Neuronal stem cell (in vitro differentiated cells): ENCODE results near the gene RETSAT.

Source experiments
- DNase-seq: peaks from one replicate; pipeline ENCODE4 v3.0.0-alpha.2; 2013; ENCODE audit warnings: low spot score
- H2AFZ ChIP-seq: one replicate; pipeline ENCODE4 v1.6.1; 2013; ENCODE audit warnings: mild to moderate bottlenecking, low read length, inconsistent platforms
- H2AK5ac ChIP-seq: 2 replicates; pipeline ENCODE4 v1.6.1; 2013; ENCODE audit warnings: low read depth, mild to moderate bottlenecking, inconsistent platforms, low read length, moderate library complexity, mixed read lengths
- H2BK120ac ChIP-seq: 2 replicates; pipeline ENCODE4 v1.6.1; 2013; ENCODE audit warnings: low read depth, mild to moderate bottlenecking, inconsistent platforms, low read length, moderate library complexity, mixed read lengths
- H2BK12ac ChIP-seq: one replicate; pipeline ENCODE4 v1.6.1; 2013; ENCODE audit warnings: low read length, inconsistent platforms
- H2BK15ac ChIP-seq: 2 replicates; pipeline ENCODE4 v1.6.1; 2013; ENCODE audit warnings: mild to moderate bottlenecking, low read length, inconsistent platforms, mixed read lengths
- H2BK5ac ChIP-seq: one replicate; pipeline ENCODE4 v1.6.1; 2013; ENCODE audit warnings: inconsistent platforms, mild to moderate bottlenecking, low read length, moderate library complexity
- H3K14ac ChIP-seq: one replicate; pipeline ENCODE4 v1.6.1; 2013; ENCODE audit warnings: low read length, inconsistent platforms
- H3K18ac ChIP-seq: 2 replicates; pipeline ENCODE4 v1.6.1; 2013; ENCODE audit warnings: low read length, inconsistent platforms
- H3K23ac ChIP-seq: 2 replicates; pipeline ENCODE4 v1.6.1; 2013; ENCODE audit warnings: low read depth, mild to moderate bottlenecking, mixed read lengths, low read length, inconsistent platforms; ENCODE audit not compliant: poor library complexity
- H3K27ac ChIP-seq: replicated peaks from 3 replicates; pipeline ENCODE4 v1.5.1; 2013; ENCODE audit warnings: low read length, inconsistent platforms
- H3K27me3 ChIP-seq, 3 experiments: 2 replicates each; pipeline ENCODE4 v1.6.1; 2013; ENCODE audit warnings: low read length in 3 of 3, mild to moderate bottlenecking in 2 of 3, inconsistent platforms in 1 of 3, low read depth in 1 of 3, mixed read lengths in 1 of 3, moderate library complexity in 1 of 3; ENCODE audit not compliant: control insufficient read depth in 3 of 3, insufficient read depth in 3 of 3
- H3K36me3 ChIP-seq, 2 donors: replicated peaks in 1 of 2; 2 replicates each; pipeline ENCODE4 v1.6.1; 2013; ENCODE audit warnings: low read length in 2 of 2; ENCODE audit not compliant: control insufficient read depth in 2 of 2, insufficient read depth in 2 of 2
- H3K4ac ChIP-seq: 2 replicates; pipeline ENCODE4 v1.6.1; 2013; ENCODE audit warnings: inconsistent platforms, mild to moderate bottlenecking, low read length, moderate library complexity
- H3K4me1 ChIP-seq, 2 donors: 1 replicate in 1 of 2; 2 replicates in 1 of 2; pipeline ENCODE4 v1.6.1; 2013; ENCODE audit warnings: low read length in 2 of 2, low read depth in 1 of 2; ENCODE audit not compliant: control insufficient read depth in 2 of 2, insufficient read depth in 1 of 2
- H3K4me2 ChIP-seq: one replicate; pipeline ENCODE4 v1.6.1; 2013; ENCODE audit warnings: mild to moderate bottlenecking, low read length, inconsistent platforms; ENCODE audit not compliant: insufficient read depth, poor library complexity, severe bottlenecking
- H3K4me3 ChIP-seq, 2 donors: 2 replicates each; pipeline ENCODE4 v1.5.1; 2013; ENCODE audit warnings: low read length in 2 of 2, mild to moderate bottlenecking in 2 of 2, inconsistent platforms in 1 of 2, moderate library complexity in 1 of 2
- H3K79me1 ChIP-seq: one replicate; pipeline ENCODE4 v1.6.1; 2013; ENCODE audit warnings: low read depth, mild to moderate bottlenecking, inconsistent platforms, low read length, moderate library complexity
- H3K9ac ChIP-seq: one replicate; pipeline ENCODE4 v1.6.1; 2013; ENCODE audit warnings: mild to moderate bottlenecking, low read depth, low read length, inconsistent platforms; ENCODE audit not compliant: poor library complexity
- H3K9me3 ChIP-seq, 2 donors: replicated peaks in 1 of 2; 2 replicates each; pipeline versions ENCODE3 to v1.6.1; 2013; ENCODE audit warnings: low read length in 2 of 2, mild to moderate bottlenecking in 2 of 2, inconsistent platforms in 1 of 2, low read depth in 1 of 2, mixed read lengths in 1 of 2, moderate library complexity in 1 of 2; ENCODE audit not compliant: control insufficient read depth in 2 of 2, insufficient read depth in 1 of 2
- H4K8ac ChIP-seq: one replicate; pipeline ENCODE4 v1.6.1; 2013; ENCODE audit warnings: low read depth, mild to moderate bottlenecking, inconsistent platforms, low read length, moderate library complexity
- H4K91ac ChIP-seq: one replicate; pipeline ENCODE4 v1.6.1; 2013; ENCODE audit warnings: low read length, low read depth, mild to moderate bottlenecking, inconsistent platforms; ENCODE audit not compliant: poor library complexity
- WGBS, 2 donors: extraction: QIAGEN DNeasy Blood & Tissue Kit; methylation state at CpG; one replicate each; pipeline ENCODE4 v1.1.7; 2013; ENCODE audit warnings: missing lambda C conversion rate in 2 of 2, mixed read lengths in 1 of 2; ENCODE audit not compliant: insufficient read length in 2 of 2, insufficient replicate concordance in 1 of 2; ENCODE audit errors: extremely low coverage in 2 of 2; 5-methylcytosine and 5-hydroxymethylcytosine counted together

RETSAT gene

GRCh38 chr2:85308896-85309555 lies 45.3 kb downstream of the RETSAT start:
- H3K27me3 ChIP-seq = no peaks in the 10 kb centered on the region
- H3K9me3 ChIP-seq = no peaks in the 10 kb centered on the region
- no peak overlapping the region for H3K23ac ChIP-seq
- H2BK5ac ChIP-seq = no peak overlapping the region
- H2BK120ac ChIP-seq = no peak overlapping the region
- H3K18ac ChIP-seq = peak overlapping the region; percentile 57
- no peaks in the 10 kb centered on the region for H3K79me1 ChIP-seq
- no peak overlapping the region for H2AFZ ChIP-seq
- H3K36me3 ChIP-seq = peaks cover 35 to 64% of the 10 kb centered on the region in 2 donors
- H3K14ac ChIP-seq = peak overlapping the region; percentile 71
- H4K91ac ChIP-seq = no peak overlapping the region
- no peaks in the 10 kb centered on the region for H3K4me1 ChIP-seq
- no peak overlapping the region for H2AK5ac ChIP-seq
- H3K4ac ChIP-seq = peak overlapping the region; percentile 76
- no peak overlapping the region for H3K9ac ChIP-seq
- no peak overlapping the region for H2BK15ac ChIP-seq
- H3K27ac ChIP-seq = no peak overlapping the region
- no CpG with 5 or more reads among the region's 15 CpGs for WGBS, 2 donors
- DNase-seq = no peak
- no peak overlapping the region for H3K4me3 ChIP-seq
- H3K4me2 ChIP-seq = no peak overlapping the region
- no peak overlapping the region for H2BK12ac ChIP-seq
- no peak overlapping the region for H4K8ac ChIP-seq

- Histone ChIP-seq H3K4me2 (no peak overlapping the region), H3K27ac (no peak overlapping the region), H4K91ac (no peak overlapping the region), H3K9me3 (no peaks in the 10 kb centered on the region), H2AFZ (no peak overlapping the region), H3K9ac (no peak overlapping the region), H3K79me1 (no peaks in the 10 kb centered on the region), H2AK5ac (no peak overlapping the region), H3K14ac (no peak overlapping the region), H3K18ac (no peak overlapping the region), H2BK120ac (no peak overlapping the region), H4K8ac (no peak overlapping the region), H3K4me3 (no peak overlapping the region), H3K23ac (no peak overlapping the region), H2BK15ac (no peak overlapping the region), H3K36me3 (peaks cover 35 to 73% of the 10 kb centered on the region in 2 donors), H3K27me3 (no peaks in the 10 kb centered on the region), H3K4ac (no peak overlapping the region), H2BK12ac (no peak overlapping the region), H2BK5ac (no peak overlapping the region), H3K4me1 (no peaks in the 10 kb centered on the region)
- 92% methylated on average over 2 of the region's 6 CpGs; no CpG with 5 or more reads in 1 of the 2 donors for WGBS, 2 donors
- DNase-seq = no peak
These were observed 46.1 kb downstream of the RETSAT start for GRCh38 chr2:85308201-85308600.

DNA sequence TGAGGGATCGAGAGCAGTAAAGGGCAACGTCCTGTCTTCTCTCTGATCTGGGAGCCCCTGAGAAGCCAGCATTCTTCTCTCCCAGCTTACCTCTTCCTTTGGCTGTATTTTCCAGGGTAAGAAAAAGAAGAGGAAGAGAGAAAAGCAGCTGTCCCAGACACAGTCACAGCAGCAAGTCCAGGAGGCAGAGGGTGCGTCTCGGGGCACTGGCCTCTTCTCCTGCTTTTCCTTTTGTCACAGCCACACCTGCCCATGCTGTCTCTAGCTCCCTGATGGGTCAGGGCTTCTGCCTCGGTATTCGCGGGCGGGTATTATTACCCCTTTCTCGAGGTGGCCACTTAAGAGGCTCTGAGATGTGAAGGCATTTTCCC lies 46.8 kb downstream of the RETSAT start:
- H3K9ac ChIP-seq = no peak overlapping the region
- no peak for DNase-seq
- no peak overlapping the region for H2BK120ac ChIP-seq
- H3K14ac ChIP-seq = no peak overlapping the region
- H2BK15ac ChIP-seq = no peak overlapping the region
- no peak overlapping the region for H3K4me3 ChIP-seq
- no peak overlapping the region for H2BK12ac ChIP-seq
- H3K4ac ChIP-seq = no peak overlapping the region
- H3K18ac ChIP-seq = no peak overlapping the region
- H3K23ac ChIP-seq = no peak overlapping the region
- no peaks in the 10 kb centered on the region for H3K4me1 ChIP-seq
- H3K4me2 ChIP-seq = no peak overlapping the region
- H3K27ac ChIP-seq = no peak overlapping the region
- H3K79me1 ChIP-seq = no peaks in the 10 kb centered on the region
- no peak overlapping the region for H4K91ac ChIP-seq
- H2BK5ac ChIP-seq = no peak overlapping the region
- peaks cover 37 to 80% of the 10 kb centered on the region in 2 donors for H3K36me3 ChIP-seq
- no peak overlapping the region for H4K8ac ChIP-seq
- H2AK5ac ChIP-seq = no peak overlapping the region
- no peaks in the 10 kb centered on the region for H3K9me3 ChIP-seq
- no peak overlapping the region for H2AFZ ChIP-seq
- no peaks in the 10 kb centered on the region for H3K27me3 ChIP-seq
- no CpG with 5 or more reads among the region's 9 CpGs for WGBS, 2 donors

GRCh38 chr2:85303780-85304531 lies 50.4 kb downstream of the RETSAT start:
- Histone ChIP-seq H3K9ac (peak overlapping the region; percentile 38), H4K91ac (no peak overlapping the region), H2AFZ (no peak overlapping the region), H3K4ac (no peak overlapping the region), H2AK5ac (no peak overlapping the region), H2BK15ac (no peak overlapping the region), H3K4me2 (no peak overlapping the region), H3K79me1 (no peaks in the 10 kb centered on the region), H3K27me3 (no peaks in the 10 kb centered on the region), H2BK12ac (no peak overlapping the region), H2BK120ac (no peak overlapping the region), H3K18ac (no peak overlapping the region), H3K27ac (no peak overlapping the region), H3K23ac (peak overlapping the region; percentile 5), H3K36me3 (peaks cover 36 to 67% of the 10 kb centered on the region in 2 donors), H3K9me3 (no peaks in the 10 kb centered on the region), H3K4me1 (peaks cover 0 to 2% of the 10 kb centered on the region in 2 donors), H2BK5ac (no peak overlapping the region), H4K8ac (no peak overlapping the region), H3K14ac (no peak overlapping the region), H3K4me3 (no peak overlapping the region)
- no CpG with 5 or more reads among the region's 28 CpGs for WGBS, 2 donors
- DNase-seq = no peak
